Activated T-helper 9 cell treated with anti-CD3 and anti-CD28 coated beads, Interleukin-2, amount 50 U/mL, for 16 hours (primary cell): Measurements from ENCODE around the gene WDR88.
"Not testable (repeated sequence)": the region's sequence is repeated elsewhere in the genome, so short reads cannot be mapped to it uniquely, and the experiment has no call there.

Experiments
- DNase-seq: peaks from one replicate; pipeline ENCODE4 v3.0.0-alpha.2; 2020; ENCODE audit warnings: low read depth

Gene WDR88

DNA sequence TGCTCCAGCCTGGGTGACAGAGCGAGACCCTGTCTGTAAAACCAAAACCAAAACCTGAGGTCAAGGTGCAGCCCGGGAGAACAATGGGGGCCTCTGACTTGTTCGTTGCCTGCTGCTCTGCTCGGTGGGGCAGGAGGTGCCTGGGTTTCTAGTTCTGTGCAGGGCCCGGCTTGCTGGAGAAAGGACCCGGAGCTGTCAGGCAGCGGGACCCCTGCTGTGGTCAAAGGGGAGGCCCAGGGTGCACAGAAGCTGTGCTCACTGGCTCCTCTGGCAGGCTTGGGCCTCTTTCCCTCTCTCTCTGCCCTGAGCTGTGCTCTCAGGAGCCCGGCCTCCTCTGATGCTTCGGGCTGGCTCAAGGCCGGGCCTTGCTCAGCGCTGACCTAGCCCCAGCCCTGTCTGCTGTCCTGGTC is 65.7 kb downstream of the WDR88 start:
- DNase-seq, result no peak

DNA sequence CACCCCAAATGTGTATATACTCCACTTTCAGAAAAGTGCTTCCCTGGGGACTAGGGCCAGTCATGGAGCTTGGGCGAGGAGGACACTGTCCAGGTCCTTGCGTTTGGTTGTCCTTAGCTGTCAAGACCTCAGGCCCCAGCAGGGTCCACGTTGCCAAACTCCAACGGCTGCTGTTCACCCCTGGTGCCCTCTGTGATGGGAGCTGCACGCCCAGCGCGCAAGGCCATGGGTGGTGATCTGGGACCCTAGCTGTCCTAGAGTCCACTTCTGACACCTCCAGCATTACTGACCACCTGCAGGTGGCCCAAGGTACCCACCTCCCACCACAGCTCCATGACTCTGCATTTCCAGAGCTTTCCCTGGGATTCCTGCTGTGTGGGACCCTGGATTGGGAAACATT is 66.3 kb downstream of the WDR88 start:
- no peak for DNase-seq

DNA sequence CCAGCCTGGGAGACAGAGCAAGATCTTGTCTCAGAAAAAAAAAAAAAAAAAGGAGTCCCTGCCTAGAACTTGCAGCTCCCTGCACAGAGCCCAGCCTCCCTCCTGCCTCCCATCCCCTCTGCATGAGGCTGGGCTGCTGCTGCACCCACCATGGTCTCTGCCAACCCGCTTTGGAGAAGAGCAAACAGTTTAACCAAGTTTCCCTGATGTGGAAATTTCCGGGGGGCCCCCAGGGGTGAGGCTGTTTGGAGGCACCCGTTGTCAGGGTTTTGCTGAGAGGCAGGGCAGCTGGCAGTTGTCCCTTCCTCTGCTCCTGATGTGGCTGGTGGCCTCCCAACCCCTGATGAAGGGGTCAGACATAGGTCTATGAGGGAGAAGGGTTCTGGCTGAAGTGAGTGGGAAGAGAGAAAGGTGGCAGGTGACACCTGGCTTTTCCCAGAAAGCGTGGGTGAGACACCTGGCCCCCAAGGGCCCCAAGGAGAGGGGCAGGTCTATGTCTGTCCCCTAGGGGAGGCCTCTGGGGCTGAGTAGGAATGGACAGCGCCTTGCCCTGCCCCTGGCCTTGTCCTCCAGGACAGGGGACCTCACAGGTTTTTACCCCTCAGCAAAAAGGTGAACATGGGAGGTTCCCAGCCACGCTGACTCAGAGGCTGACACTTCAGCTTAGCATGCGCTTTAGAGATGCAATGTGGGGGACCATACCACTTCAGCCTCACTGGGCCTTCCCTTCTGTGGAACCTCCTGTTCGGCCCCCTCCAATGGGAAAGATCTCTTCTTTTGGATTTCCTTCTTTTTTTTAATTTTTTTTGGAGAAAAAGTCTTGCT is 67.7 kb downstream of the WDR88 start:
- DNase-seq, result no peak

DNA sequence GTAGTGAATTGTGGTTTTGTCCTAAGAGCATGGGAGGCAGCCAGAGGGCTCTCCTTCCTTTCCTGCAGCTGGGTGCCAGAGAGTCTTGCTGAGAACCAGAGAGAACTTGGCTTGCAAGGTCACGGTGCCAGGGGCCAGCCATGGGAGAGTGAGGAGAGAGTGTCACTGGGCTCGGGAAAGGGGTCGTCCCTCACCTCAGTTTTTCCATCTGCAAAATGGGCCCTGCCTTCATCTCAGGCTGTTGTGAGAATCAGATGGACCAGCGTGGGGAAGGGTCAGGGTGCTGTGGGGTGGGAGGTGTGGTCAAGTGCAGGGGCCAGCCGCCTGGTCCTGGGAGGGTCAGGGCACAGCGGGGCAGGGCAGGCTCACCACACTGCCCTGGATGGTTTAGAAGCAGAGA is 69.6 kb downstream of the WDR88 start:
- DNase-seq, result no peak

DNA sequence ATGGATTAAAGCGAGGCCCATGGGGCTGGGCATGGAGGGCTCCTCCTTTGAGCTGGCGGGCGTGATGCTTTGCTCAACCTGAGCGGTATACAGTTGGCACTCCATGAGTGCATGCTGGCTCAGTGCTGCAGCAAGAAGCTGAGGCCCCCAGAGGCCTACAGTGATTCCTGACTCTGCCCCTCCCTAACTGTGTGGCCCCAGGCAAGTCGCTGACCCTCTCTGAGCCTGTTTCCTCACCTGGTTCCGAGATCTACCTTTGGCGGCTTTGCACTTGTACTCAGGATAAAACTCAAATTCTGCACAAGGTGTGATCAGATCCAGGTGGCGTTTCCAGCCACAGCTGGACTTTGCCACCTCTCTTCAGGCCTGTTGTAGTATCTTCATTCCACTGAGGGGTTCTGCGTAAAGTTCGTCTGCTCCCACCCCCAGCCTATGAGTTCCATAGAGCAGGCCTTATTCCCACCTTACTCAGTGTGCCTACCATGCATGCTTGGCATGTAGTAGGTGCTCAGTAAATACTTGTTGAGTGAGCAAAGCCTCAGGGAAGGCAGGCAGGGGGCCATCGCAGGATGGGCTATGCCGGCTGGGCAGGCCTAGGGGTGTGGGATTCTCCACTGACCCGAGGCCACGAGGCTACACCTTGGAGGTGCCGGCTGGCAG is 70.1 kb downstream of the WDR88 start:
- DNase-seq, result no peak

DNA sequence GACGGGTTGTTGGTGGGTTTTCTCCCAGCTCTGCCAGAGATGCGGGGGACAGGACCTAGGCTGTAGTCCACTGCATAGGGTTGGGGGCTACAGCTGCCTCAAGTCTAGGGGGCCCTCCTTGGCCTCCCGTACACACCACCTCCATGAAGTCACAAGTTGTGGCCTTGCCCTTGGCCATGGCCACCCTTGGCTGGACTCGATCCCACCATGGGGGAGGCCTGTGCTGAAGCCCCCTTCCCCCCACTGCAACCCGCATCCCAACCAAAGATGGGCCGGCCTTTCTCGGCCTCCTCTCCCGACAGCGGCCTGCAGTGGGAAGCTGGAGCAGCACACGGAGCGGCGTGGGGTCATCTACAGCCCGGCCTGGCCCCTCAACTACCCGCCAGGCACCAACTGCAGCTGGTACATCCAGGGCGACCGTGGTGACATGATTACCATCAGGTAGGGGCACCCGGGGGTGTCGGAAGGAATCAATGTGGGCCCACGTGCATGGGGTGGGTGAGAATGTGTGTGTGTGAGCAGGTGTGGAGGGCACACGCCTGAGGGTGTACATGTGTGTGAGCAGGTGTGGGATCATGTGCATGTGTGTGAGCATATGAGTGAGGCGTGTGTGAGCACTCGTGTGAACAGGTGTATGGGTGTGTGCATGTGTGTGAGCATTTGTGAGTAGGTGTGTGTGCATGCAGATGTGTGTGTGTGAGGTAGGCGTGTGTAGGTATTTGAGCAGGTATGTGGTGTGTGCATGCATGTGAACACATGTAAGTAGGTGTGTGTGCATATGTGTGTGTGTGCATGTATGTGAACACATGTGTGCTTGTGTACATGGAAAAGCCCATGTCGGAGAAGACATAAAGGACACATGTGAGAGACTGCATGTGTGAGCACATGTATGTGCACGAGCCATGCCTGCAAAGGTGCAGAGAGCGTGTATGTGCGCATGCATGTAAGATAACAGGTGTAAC is 70.9 kb downstream of the WDR88 start:
- no peak for DNase-seq

DNA sequence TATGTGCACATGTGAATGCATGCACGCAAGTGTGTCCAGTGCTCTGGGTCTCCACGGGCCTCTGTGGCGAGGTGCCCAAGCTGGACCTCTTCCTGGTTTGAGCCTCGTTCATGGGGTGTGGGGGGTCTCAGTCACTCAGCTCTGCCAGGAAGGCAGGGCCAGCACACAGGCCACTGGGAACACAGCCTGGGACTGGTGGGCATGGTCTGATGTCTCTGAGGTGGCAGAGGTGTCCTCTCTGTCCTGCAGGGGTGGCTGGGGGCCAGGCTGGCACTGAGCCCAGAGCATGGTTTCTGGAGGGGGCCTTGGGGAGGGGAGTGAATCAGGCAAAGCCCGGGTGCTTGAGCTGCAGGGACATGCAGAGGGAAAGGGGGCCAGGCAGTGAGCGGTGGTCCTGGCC is 71.6 kb downstream of the WDR88 start:
- no peak for DNase-seq

DNA sequence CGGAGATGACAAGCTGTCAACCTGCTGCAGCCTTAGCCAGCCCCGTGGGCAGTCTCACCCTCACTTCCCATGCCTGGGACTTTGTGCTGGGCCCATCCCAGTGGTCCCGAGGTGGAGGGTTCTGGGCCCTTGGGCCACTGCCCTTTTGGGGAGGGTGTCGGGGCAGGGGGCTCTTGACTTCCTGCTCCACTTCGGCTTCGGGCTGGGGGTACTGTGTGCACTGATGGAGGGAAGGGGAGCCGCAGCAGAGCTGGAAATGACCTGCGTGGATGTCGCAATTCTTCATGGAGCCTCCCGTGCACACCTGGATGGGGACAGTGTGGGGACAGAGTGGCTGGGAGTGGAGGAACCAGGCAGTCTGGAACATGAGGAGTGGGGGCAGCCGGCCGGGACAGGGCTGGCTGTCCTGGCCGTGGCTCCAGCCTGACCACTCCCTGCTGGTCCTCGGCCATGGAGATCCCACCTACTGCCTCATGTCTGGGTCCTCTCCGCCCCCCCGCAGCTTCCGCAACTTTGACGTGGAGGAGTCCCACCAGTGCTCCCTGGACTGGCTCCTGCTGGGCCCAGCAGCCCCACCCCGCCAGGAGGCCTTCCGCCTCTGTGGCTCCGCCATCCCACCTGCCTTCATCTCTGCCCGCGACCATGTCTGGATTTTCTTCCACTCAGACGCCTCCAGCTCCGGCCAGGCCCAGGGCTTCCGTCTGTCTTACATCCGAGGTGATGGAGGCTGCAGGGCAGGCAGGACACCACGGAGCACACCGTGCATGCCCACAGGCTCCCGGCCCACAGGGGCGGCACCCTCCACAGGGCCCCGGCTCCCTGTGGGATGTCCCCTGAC is 72.4 kb downstream of the WDR88 start:
- DNase-seq, result no peak

DNA sequence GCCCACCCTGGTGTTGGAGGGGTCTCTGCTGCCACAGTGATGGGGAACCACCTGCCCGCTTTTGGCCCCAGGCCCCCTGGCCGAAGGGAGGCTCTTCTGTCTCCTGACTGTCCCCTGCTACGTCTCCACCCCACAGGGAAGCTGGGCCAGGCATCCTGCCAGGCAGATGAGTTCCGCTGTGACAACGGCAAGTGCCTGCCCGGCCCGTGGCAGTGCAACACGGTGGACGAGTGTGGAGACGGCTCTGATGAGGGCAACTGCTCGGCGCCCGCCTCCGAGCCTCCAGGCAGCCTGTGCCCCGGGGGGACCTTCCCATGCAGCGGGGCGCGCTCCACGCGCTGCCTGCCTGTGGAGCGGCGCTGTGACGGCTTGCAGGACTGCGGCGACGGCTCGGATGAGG is 73.2 kb downstream of the WDR88 start:
- DNase-seq, result no peak

DNA sequence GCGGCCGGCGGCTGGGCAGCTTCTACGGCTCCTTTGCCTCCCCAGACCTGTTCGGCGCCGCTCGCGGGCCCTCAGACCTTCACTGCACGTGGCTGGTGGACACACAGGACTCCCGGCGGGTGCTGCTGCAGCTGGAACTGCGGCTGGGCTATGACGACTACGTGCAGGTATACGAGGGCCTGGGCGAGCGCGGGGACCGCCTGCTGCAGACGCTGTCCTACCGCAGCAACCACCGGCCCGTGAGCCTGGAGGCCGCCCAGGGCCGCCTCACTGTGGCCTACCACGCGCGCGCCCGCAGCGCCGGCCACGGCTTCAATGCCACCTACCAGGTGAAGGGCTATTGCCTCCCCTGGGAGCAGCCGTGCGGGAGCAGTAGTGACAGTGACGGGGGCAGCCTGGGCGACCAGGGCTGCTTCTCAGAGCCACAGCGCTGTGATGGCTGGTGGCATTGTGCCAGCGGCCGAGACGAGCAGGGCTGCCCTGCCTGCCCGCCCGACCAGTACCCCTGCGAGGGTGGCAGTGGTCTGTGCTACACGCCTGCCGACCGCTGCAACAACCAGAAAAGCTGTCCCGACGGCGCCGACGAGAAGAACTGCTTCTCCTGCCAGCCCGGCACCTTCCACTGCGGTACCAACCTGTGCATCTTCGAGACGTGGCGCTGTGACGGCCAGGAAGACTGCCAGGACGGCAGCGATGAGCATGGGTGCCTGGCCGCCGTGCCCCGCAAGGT is 73.8 kb downstream of the WDR88 start:
- DNase-seq, result no peak

DNA sequence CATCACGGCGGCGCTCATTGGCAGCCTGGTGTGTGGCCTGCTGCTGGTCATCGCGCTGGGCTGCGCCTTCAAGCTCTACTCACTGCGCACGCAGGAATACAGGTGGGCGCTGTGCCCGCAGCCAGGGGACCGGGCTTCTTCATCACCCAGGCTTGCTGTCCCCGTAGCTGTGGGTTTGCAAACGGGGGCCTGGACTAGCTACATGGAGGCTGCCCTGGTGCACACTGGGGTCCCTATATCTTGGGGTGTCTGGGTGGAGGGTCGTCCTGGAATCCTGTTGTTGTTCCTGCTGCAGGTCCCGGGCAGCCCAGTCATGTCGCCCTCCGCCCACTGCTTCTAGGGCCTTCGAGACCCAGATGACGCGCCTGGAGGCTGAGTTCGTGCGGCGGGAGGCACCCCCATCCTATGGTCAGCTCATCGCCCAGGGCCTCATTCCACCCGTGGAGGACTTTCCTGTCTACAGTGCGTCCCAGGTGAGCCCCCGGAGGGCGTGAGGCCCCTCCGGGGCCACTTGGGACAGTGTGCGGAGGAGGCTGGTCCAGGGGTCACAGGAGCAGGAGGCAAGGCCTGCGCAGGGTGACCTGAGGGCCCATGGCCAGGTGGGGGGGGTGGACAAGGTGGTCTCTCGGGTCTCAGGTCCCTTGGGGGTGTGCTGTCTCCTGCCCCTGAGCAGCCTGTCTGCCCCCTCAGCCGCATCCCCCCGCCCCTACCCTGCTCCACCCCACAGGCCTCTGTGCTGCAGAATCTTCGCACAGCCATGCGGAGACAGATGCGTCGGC is 74.5 kb downstream of the WDR88 start:
- no peak for DNase-seq

DNA sequence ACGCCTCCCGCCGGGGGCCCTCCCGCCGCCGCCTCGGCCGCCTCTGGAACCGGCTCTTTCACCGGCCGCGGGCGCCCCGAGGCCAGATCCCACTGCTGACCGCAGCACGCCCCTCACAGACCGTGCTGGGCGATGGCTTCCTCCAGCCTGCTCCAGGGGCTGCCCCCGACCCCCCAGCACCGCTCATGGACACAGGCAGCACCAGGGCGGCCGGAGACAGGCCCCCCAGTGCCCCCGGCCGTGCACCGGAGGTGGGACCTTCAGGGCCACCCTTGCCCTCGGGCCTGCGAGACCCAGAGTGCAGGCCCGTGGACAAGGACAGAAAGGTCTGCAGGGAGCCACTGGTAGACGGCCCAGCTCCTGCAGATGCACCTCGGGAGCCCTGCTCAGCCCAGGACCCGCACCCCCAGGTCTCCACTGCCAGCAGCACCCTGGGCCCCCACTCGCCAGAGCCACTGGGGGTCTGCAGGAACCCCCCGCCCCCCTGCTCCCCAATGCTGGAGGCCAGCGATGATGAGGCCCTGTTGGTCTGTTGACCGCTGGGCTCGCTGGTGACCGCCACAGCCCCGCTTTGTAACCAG is 75.2 kb downstream of the WDR88 start:
- no peak for DNase-seq

DNA sequence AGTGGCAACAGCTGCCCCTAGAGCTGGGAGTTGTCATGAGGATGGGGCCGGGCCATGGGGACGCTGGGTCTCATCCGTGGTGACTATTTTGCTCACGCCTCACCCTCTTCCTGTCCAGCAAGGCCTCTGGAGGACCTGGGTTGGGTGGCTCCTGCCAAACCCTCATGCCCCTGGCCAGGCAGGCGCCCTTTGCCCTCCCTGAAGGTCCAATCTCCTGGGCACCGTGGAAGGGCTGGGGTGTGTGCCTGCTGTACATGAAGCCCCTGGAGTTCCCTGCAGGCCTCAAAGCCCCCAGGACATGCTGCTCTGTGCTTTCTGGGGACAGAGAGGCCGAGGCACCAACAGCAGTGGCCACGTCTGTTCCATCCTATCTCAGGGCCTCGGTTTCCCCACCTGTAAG is 76.0 kb downstream of the WDR88 start:
- no peak for DNase-seq

DNA sequence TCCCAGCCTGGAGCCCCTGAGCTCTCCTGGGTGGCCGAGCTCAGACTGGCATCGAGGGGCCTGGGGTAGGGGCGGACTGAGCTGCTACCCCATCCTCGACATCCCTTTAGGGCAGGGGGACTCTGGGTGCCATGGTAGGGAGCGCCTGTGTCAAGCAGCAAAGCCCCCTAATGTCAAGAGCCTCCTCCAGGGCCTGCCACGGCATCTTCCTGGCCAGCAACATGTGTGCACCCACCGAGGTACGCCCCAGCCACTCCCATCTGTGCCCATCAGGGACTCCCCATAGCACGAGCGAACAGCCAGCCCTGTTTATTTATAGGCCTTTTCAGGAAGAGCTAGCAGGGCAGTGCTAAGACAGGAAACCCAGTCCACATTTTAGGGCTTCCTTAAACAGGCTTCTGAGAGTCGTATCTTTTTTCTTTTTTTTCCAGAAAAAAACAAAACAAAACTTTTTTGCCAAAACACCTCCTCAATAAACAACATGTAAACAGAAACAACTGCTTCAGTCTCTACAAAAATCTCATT is 76.5 kb downstream of the WDR88 start:
- DNase-seq, result no peak

DNA sequence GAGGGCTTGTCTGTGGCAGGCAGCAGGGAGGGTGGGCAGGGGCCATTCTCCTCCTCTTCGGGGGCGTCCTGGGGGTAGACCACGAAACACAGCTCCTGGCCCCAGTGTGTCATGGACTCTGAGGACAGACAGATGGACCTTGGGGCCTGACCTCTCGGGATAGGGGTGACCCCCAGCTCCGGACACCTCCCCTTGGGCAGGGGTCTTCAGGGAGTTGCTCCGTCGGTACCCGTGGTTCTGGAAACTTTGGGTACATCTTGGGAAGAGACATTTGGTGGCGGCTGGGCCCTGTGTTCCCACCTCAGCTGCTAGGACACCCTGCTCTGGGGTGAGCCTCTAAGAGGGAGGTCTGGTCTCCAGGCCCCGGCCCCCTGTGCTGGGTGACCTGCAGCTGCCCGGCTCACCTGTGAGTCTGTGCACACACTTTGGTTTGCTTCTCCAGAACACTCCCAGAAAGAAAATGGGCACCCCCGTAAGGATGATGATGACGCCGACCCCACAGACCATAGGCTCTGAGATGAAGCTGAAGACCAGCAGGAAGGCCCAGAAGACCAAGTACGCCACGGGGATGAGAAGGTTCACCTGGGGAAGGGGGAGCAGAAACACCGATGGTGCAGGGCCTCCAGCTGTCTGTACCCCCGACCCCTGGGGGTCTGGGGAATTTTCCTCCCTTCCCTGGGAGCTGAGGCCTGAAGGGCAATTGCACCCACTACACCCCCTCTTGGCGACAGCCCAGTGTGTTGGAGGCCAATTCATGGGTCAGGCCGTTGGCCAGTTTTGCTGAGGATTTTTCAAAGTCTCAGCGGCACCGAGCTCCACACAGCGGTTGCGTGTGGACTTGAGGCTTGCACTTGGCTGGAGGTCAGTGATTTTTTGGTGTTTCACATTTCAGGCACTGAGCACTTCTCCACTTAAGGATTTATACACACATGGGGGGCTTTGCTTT is 77.3 kb downstream of the WDR88 start:
- DNase-seq, result no peak

DNA sequence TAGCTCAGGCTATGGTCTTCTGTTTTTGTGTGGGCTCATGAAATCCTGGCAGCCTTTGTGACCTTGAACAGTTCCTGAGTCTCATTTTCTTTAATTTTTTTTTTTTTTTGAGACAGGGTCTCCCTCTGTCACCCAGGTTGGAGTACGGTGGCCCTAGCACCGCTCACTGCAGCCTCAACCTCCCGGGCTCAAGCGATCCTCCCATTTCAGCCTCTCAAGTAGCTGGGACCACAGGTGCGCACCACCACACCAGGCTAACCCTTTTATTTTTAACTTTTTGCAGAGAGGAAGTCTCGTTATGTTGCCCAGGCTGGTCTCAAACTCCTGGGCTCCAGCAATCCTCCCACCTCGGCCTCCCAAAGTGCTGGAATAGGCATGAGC is 77.9 kb downstream of the WDR88 start:
- DNase-seq, result not testable (repeated sequence)

DNA sequence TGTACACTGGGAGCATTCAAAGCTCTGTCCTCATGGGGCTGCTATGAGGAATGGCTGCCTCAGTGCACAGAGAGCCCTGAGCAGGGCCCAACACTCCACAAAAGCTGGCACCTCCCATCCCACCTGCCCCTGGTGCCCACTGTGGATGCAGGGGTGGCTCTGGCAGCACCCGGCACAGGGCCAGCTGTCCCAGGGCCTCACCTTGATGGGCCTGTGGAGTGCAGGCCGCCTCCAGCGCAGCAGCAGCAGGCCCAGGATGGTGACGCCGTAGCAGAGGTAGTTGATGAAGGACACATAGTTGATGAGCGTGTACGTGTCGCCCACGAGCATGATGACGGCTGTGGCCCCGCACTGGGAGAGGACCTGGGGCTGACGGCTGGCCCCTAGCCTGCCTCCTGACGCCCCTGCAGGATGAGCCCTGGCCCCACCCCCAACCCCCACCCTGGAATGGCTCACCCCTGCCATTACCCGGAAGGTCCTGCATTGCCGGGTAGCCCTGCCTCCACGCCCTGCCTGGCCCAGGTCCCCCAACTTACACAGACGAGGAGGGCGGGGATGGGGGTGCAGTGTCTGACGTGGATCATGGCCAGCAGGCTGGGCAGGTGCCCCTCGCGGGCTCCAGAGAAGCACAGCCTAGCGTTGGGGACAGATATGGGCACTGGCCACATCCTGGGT is 78.5 kb downstream of the WDR88 start:
- DNase-seq, result no peak
